GM12878 (cell line): Measurements from ENCODE around the gene TEKT5.

ENCODE experiments used
- CHD2 ChIP-seq: IDR thresholded peaks from 2 replicates; pipeline ENCODE4 v1.6.1; 2011; ENCODE audit warnings: low read depth, low read length, improper control_type of control experiment, borderline replicate concordance
- EZH2 ChIP-seq: IDR thresholded peaks from 2 replicates; pipeline ENCODE4 v1.6.1; 2012; ENCODE audit warnings: low read depth, mild to moderate bottlenecking, control low read depth, inconsistent platforms, low read length, borderline replicate concordance; ENCODE audit not compliant: control insufficient read depth
- GATAD2B ChIP-seq: fragments of 450-650 bp; conservative IDR thresholded peaks from 2 replicates; pipeline ENCODE4 v1.6.1; 2017; ENCODE audit warnings: low read depth, mild to moderate bottlenecking, moderate library complexity
- IKZF2 ChIP-seq, 2 experiments: fragments of 450-650 bp; IDR thresholded peaks; 2 replicates each; pipeline ENCODE4 v1.6.1; 2017; ENCODE audit warnings: mild to moderate bottlenecking in 2 of 2, moderate library complexity in 2 of 2
- NRF1 ChIP-seq: conservative IDR thresholded peaks from 2 replicates; pipeline ENCODE4 v1.6.1; 2011; ENCODE audit warnings: mild to moderate bottlenecking, low read depth, low read length, improper control_type of control experiment
- POLR2AphosphoS5 ChIP-seq: IDR thresholded peaks from 2 replicates; pipeline ENCODE4 v1.6.1; 2011; ENCODE audit warnings: mild to moderate bottlenecking, low read length, inconsistent platforms
- SMAD1 ChIP-seq: fragments of 450-650 bp; IDR thresholded peaks from 2 replicates; pipeline ENCODE4 v1.6.1; 2018; ENCODE audit warnings: mild to moderate bottlenecking, low read depth; ENCODE audit not compliant: partially characterized antibody
- SP1 ChIP-seq: IDR thresholded peaks from one replicate; pipeline ENCODE4 v1.6.1; 2011; ENCODE audit warnings: low read depth, low read length
- TAF1 ChIP-seq: IDR thresholded peaks from 2 replicates; pipeline ENCODE4 v1.6.1; 2011; ENCODE audit warnings: mild to moderate bottlenecking, low read depth, low read length, borderline replicate concordance
- TF ChIP-seq, protein P1 (sequence below): fragments of 450-650 bp; conservative IDR thresholded peaks from 2 replicates; pipeline ENCODE4 v1.6.1; 2017; ENCODE audit warnings: mild to moderate bottlenecking, moderate library complexity
- TF ChIP-seq, protein P2 (sequence below), 3 experiments: IDR thresholded peaks in 2 of 3; conservative IDR thresholded peaks in 1 of 3; 2 replicates each; pipeline ENCODE4 v1.5.1; 2011; ENCODE audit warnings: low read depth in 3 of 3, low read length in 3 of 3, mild to moderate bottlenecking in 3 of 3, control low read depth in 2 of 3, moderate library complexity in 2 of 3, inconsistent platforms in 1 of 3, mixed read lengths in 1 of 3; ENCODE audit not compliant: control insufficient read depth in 2 of 3, insufficient read depth in 1 of 3; ENCODE audit errors: extremely low read depth in 1 of 3
- TF ChIP-seq, protein P3 (sequence below): fragments of 450-650 bp; IDR thresholded peaks from 2 replicates; pipeline ENCODE4 v1.6.1; 2018; ENCODE audit warnings: mild to moderate bottlenecking, low read depth, moderate library complexity; ENCODE audit not compliant: partially characterized antibody

DNA sequence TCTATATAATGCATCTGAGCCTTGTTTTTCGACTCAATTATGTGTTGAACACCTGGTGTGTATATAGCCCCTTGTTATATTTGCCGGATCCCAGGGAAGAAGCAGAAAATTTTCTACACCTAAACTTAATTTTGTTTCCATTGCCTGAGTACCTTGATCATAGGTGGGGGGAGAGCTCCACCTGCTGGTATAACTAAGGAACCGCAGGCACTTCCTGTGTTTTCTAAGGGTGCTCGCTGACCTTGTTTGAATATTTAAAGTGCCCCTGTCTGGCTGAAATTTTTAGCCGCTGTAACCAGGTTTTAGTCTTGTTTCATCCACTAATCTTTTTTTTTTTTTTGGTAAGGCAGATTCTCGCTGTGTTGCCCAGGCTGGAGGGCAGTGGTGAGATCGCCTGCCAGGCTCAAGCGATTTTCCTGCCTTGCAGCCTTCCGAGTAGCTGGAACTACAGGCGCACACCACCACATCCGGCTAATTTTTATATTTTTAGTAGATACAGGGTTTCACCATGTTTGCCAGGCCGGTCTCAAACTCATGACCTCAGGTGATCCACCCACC is 42.4 kb upstream of the TEKT5 start:
- TF ChIP-seq, protein P1, sequence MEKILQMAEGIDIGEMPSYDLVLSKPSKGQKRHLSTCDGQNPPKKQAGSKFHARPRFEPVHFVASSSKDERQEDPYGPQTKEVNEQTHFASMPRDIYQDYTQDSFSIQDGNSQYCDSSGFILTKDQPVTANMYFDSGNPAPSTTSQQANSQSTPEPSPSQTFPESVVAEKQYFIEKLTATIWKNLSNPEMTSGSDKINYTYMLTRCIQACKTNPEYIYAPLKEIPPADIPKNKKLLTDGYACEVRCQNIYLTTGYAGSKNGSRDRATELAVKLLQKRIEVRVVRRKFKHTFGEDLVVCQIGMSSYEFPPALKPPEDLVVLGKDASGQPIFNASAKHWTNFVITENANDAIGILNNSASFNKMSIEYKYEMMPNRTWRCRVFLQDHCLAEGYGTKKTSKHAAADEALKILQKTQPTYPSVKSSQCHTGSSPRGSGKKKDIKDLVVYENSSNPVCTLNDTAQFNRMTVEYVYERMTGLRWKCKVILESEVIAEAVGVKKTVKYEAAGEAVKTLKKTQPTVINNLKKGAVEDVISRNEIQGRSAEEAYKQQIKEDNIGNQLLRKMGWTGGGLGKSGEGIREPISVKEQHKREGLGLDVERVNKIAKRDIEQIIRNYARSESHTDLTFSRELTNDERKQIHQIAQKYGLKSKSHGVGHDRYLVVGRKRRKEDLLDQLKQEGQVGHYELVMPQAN, result no peak
- TF ChIP-seq TAF1 (no peak), NRF1 (no peak), GATAD2B (no peak), CHD2 (no peak), IKZF2 (IDR thresholded peaks at IDR 0.05) (peak; percentile 21 to 24; a peak in 2 of 4 replicates), EZH2 (no peak), SP1 (no peak), POLR2AphosphoS5 (no peak), SMAD1 (no peak)
- TF ChIP-seq, protein P2, sequence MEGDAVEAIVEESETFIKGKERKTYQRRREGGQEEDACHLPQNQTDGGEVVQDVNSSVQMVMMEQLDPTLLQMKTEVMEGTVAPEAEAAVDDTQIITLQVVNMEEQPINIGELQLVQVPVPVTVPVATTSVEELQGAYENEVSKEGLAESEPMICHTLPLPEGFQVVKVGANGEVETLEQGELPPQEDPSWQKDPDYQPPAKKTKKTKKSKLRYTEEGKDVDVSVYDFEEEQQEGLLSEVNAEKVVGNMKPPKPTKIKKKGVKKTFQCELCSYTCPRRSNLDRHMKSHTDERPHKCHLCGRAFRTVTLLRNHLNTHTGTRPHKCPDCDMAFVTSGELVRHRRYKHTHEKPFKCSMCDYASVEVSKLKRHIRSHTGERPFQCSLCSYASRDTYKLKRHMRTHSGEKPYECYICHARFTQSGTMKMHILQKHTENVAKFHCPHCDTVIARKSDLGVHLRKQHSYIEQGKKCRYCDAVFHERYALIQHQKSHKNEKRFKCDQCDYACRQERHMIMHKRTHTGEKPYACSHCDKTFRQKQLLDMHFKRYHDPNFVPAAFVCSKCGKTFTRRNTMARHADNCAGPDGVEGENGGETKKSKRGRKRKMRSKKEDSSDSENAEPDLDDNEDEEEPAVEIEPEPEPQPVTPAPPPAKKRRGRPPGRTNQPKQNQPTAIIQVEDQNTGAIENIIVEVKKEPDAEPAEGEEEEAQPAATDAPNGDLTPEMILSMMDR (IDR thresholded peaks at IDR 0.05 in 2 of 3, conservative IDR thresholded peaks at IDR 0.05 in 1 of 3; ENCODE audit: control insufficient read depth in 2 of 3, extremely low read depth in 1 of 3, insufficient read depth in 1 of 3, low read depth in 3 of 3, low read length in 3 of 3), result peak; percentile 87 to 94 (median 90); a peak in 5 of 6 replicates
- TF ChIP-seq, protein P3, sequence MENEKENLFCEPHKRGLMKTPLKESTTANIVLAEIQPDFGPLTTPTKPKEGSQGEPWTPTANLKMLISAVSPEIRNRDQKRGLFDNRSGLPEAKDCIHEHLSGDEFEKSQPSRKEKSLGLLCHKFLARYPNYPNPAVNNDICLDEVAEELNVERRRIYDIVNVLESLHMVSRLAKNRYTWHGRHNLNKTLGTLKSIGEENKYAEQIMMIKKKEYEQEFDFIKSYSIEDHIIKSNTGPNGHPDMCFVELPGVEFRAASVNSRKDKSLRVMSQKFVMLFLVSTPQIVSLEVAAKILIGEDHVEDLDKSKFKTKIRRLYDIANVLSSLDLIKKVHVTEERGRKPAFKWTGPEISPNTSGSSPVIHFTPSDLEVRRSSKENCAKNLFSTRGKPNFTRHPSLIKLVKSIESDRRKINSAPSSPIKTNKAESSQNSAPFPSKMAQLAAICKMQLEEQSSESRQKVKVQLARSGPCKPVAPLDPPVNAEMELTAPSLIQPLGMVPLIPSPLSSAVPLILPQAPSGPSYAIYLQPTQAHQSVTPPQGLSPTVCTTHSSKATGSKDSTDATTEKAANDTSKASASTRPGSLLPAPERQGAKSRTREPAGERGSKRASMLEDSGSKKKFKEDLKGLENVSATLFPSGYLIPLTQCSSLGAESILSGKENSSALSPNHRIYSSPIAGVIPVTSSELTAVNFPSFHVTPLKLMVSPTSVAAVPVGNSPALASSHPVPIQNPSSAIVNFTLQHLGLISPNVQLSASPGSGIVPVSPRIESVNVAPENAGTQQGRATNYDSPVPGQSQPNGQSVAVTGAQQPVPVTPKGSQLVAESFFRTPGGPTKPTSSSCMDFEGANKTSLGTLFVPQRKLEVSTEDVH, result no peak
